Smooth muscle cell (in vitro differentiated cells): Measurements from ENCODE around the gene PTGES3L. TPM values are rescaled to one million over a fixed set of nuclear protein-coding genes. Genes with fewer than 3 reads are reported as not detected.
"Not testable (repeated sequence)": the region's sequence is repeated elsewhere in the genome, so short reads cannot be mapped to it uniquely, and the experiment has no call there.

Experiments
- DNase-seq: peaks from one replicate; lab custom pipeline; 2025; ENCODE audit not compliant: unreplicated experiment; lab: John Stamatoyannopoulos, UW
- H2AFZ ChIP-seq: fragments of 200-600 bp; sonication (generic); 2 replicates; pipeline ENCODE4 v1.6.0; 2016; ENCODE audit warnings: antibody characterized with exemption, low read depth, mild to moderate bottlenecking
- H3F3A ChIP-seq: fragments of 200-600 bp; sonication (generic); 2 replicates; pipeline ENCODE4 v1.6.0; 2017; ENCODE audit warnings: antibody characterized with exemption, low read depth
- H3K27ac ChIP-seq: fragments of 200-600 bp; sonication (generic); 2 replicates; pipeline ENCODE4 v1.5.1; 2016; ENCODE audit warnings: low read depth, mild to moderate bottlenecking
- H3K27me3 ChIP-seq: fragments of 200-600 bp; sonication (generic); 2 replicates; pipeline ENCODE4 v1.6.1; 2016; ENCODE audit warnings: low read depth, mild to moderate bottlenecking
- H3K36me3 ChIP-seq: fragments of 200-600 bp; sonication (generic); 2 replicates; pipeline ENCODE4 v1.5.1; 2016; ENCODE audit warnings: low read depth
- H3K4me1 ChIP-seq: fragments of 200-600 bp; sonication (generic); 2 replicates; pipeline ENCODE4 v1.5.1; 2016; ENCODE audit warnings: low read depth
- H3K4me2 ChIP-seq: fragments of 200-600 bp; sonication (generic); 2 replicates; pipeline ENCODE4 v1.6.0; 2016; ENCODE audit warnings: mild to moderate bottlenecking
- H3K4me3 ChIP-seq: fragments of 200-600 bp; sonication (generic); 2 replicates; pipeline ENCODE4 v1.5.1; 2016; ENCODE audit warnings: mild to moderate bottlenecking
- H3K79me2 ChIP-seq: fragments of 200-600 bp; sonication (generic); 2 replicates; pipeline ENCODE4 v1.6.0; 2016; ENCODE audit warnings: low read depth, mild to moderate bottlenecking
- H3K9ac ChIP-seq: fragments of 200-600 bp; sonication (generic); 2 replicates; pipeline ENCODE4 v1.6.0; 2016; ENCODE audit warnings: low read depth
- H3K9me3 ChIP-seq: fragments of 200-600 bp; sonication (generic); replicated peaks from 2 replicates; pipeline ENCODE4 v1.5.1; 2016; ENCODE audit warnings: low read depth
- H4K20me1 ChIP-seq: fragments of 200-600 bp; sonication (generic); 2 replicates; pipeline ENCODE4 v1.6.0; 2016; ENCODE audit warnings: low read depth
- CTCF ChIP-seq: fragments of 200-600 bp; sonication (generic); IDR thresholded peaks from 2 replicates; pipeline ENCODE4 v1.5.1; 2017; ENCODE audit warnings: borderline replicate concordance, mild to moderate bottlenecking, antibody characterized with exemption; ENCODE audit not compliant: insufficient read depth, poor library complexity, severe bottlenecking
- WGBS: methylation state at CpG from one replicate; pipeline ENCODE4 v1.1.7; 2016; ENCODE audit warnings: low lambda C conversion rate; 5-methylcytosine and 5-hydroxymethylcytosine counted together
- polyA plus RNA-seq: library from polyadenylated mRNA; unstranded; fragments of >200 nt; fragmentation: Nextera tagmentation; extraction: Ambion mirVana; gene quantifications from 2 replicates; pipeline ENCODE4 v1.2.1, GENCODE V29; 2016
- total RNA-seq: library from RNA; depleted of rRNA; stranded (reverse); fragments of >200 nt; gene quantifications from 2 replicates; pipeline ENCODE4 v1.2.3, GENCODE V29; 2014

Gene PTGES3L
- total and polyA plus RNA-seq, 2 experiments from 2014 or later: 6.7 to 8.3 TPM

DNA sequence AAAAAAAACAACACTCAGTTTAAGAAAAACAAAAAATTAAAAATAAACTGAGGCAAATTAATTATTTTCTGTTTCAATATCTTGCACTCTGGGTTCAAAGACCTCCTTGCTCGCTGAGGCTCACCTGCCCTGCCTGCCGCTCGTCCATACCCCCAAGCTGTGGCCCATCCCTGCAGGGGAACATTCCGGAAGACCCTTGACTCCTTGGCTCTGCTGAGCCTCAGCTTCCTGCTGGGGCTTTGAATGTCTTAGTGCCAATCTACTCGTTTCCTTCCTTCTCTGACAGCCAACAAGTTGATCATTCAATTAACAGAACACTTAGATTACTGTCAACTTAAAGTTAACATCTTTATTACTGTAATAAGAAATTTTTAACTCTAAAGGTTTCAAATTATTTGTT lies 55.0 kb downstream of the PTGES3L start:
- Histone ChIP-seq H3K36me3 (no peaks in the 10 kb centered on the region), H3K4me3 (no peak overlapping the region), H3K27ac (no peak overlapping the region), H3K27me3 (peaks cover 6% of the 10 kb centered on the region), H3K4me2 (no peak overlapping the region), H4K20me1 (no peaks in the 10 kb centered on the region), H2AFZ (no peak overlapping the region), H3K9ac (no peak overlapping the region), H3K4me1 (no peaks in the 10 kb centered on the region), H3K79me2 (no peaks in the 10 kb centered on the region), H3K9me3 (no peaks in the 10 kb centered on the region), H3F3A (no peaks in the 10 kb centered on the region)
- no peak for DNase-seq
- 64% methylated on average over 5 of the region's 5 CpGs for WGBS
- TF ChIP-seq CTCF: no peak

GRCh38 chr17:42923472-42923871 lies 56.4 kb downstream of the PTGES3L start:
- WGBS: 93% methylated on average over 7 of the region's 7 CpGs
- H3K4me2 ChIP-seq, H4K20me1 ChIP-seq, H3K9ac ChIP-seq, H2AFZ ChIP-seq, H3F3A ChIP-seq, H3K9me3 ChIP-seq, H3K79me2 ChIP-seq, DNase-seq, H3K36me3 ChIP-seq, H3K4me1 ChIP-seq, H3K27me3 ChIP-seq, H3K27ac ChIP-seq, H3K4me3 ChIP-seq: not testable (repeated sequence)

GRCh38 chr17:42922294-42922693 lies 57.6 kb downstream of the PTGES3L start:
- no peak overlapping the region for H3K27ac ChIP-seq
- no peak for TF ChIP-seq CTCF
- no peaks in the 10 kb centered on the region for H3F3A ChIP-seq
- H3K27me3 ChIP-seq: peaks cover 6% of the 10 kb centered on the region
- H2AFZ ChIP-seq: no peak overlapping the region
- 91% methylated on average over 7 of the region's 7 CpGs for WGBS
- no peaks in the 10 kb centered on the region for H3K4me1 ChIP-seq
- H3K4me3 ChIP-seq: no peak overlapping the region
- H3K79me2 ChIP-seq: no peaks in the 10 kb centered on the region
- no peaks in the 10 kb centered on the region for H3K9me3 ChIP-seq
- no peaks in the 10 kb centered on the region for H3K36me3 ChIP-seq
- no peak overlapping the region for H3K4me2 ChIP-seq
- no peak for DNase-seq
- no peaks in the 10 kb centered on the region for H4K20me1 ChIP-seq
- H3K9ac ChIP-seq: no peak overlapping the region

GRCh38 chr17:42920922-42921321 lies 59.0 kb downstream of the PTGES3L start:
- Histone ChIP-seq H3K4me2 (no peak overlapping the region), H3K36me3 (no peaks in the 10 kb centered on the region), H3K9me3 (no peaks in the 10 kb centered on the region), H3K9ac (no peak overlapping the region), H3K27me3 (peaks cover 6% of the 10 kb centered on the region), H2AFZ (no peak overlapping the region), H3K27ac (no peak overlapping the region), H3K79me2 (no peaks in the 10 kb centered on the region), H3K4me3 (no peak overlapping the region), H3F3A (no peaks in the 10 kb centered on the region), H4K20me1 (no peaks in the 10 kb centered on the region), H3K4me1 (no peaks in the 10 kb centered on the region)
- WGBS: 78% methylated on average over 3 of the region's 3 CpGs
- DNase-seq: no peak
- TF ChIP-seq CTCF: no peak
